Activated B cell treated with CpG ODN at 0.5 μM for 24 hours (primary cell): ENCODE data around the gene MARCHF4. TPM values are rescaled to one million over a fixed set of nuclear protein-coding genes. Genes with fewer than 3 reads are reported as not detected.
"Not testable (repeated sequence)": the region's sequence is repeated elsewhere in the genome, so short reads cannot be mapped to it uniquely, and the experiment has no call there.

Experiments
- ATAC-seq: fragments of 200-7000 bp; cut with Tn5 transposase; one replicate; pipeline ENCODE4 v1.10.0; 2021; ENCODE audit warnings: low read depth, mild to moderate bottlenecking, moderate library complexity
- CTCF ChIA-PET: fragments of 350-600 bp; sonication (Branson Sonifier 250); formaldehyde crosslinking; loops from one replicate; lab custom pipeline; 2021; ENCODE audit warnings: antibody characterized with exemption; lab: Charles Lee
- POLR2A ChIA-PET: fragments of 350-600 bp; sonication (Branson Sonifier 250); formaldehyde crosslinking; loops from one replicate; lab custom pipeline; 2021; ENCODE audit warnings: antibody characterized with exemption; lab: Charles Lee
- DNase-seq: peaks from one replicate; pipeline ENCODE4 v3.0.0; 2022
- H3K27ac Mint-ChIP-seq: one replicate; pipeline ENCODE4 v1.8.0; 2020; ENCODE audit warnings: mixed read lengths
- H3K27me3 Mint-ChIP-seq: one replicate; pipeline ENCODE4 v1.8.0; 2021; ENCODE audit warnings: mixed read lengths
- H3K36me3 Mint-ChIP-seq: one replicate; pipeline ENCODE4 v1.8.0; 2021; ENCODE audit warnings: low read depth, mixed read lengths
- H3K4me1 Mint-ChIP-seq: one replicate; pipeline ENCODE4 v1.8.0; 2021; ENCODE audit warnings: mixed read lengths
- H3K4me3 Mint-ChIP-seq: one replicate; pipeline ENCODE4 v1.8.0; 2020; ENCODE audit warnings: mild to moderate bottlenecking, mixed read lengths
- H3K9me3 Mint-ChIP-seq: one replicate; pipeline ENCODE4 v1.8.0; 2020; ENCODE audit warnings: mixed read lengths
- CTCF ChIP-seq: fragments of 200-600 bp; IDR thresholded peaks from one replicate; pipeline ENCODE4 v1.8.0; 2022; ENCODE audit warnings: antibody characterized with exemption, mild to moderate bottlenecking
- intact Hi-C: fragments of 100-400 bp; cut with micrococcal nuclease; formaldehyde crosslinking; loops from one replicate; pipeline ENCODE4 v1.15.1; 2024
- total RNA-seq: library from RNA; stranded (reverse); gene quantifications from 2 replicates; pipeline ENCODE4 v1.2.3, GENCODE V29; 2022

MARCHF4 gene
- total RNA-seq, 1 donor from 2014 or later, result not detected

GRCh38 chr2:216387262-216387661, 15.0 kb upstream of the MARCHF4 start:
- Mint-ChIP-seq H3K36me3 (no peaks in the 10 kb centered on the region), H3K27ac (no peak overlapping the region), H3K4me1 (peaks cover 5% of the 10 kb centered on the region), H3K27me3 (peaks cover 21% of the 10 kb centered on the region), H3K4me3 (no peak overlapping the region), H3K9me3 (no peaks in the 10 kb centered on the region)
- no peak for TF ChIP-seq CTCF
- no peak for ATAC-seq
- POLR2A ChIA-PET, result no interaction called here
- CTCF ChIA-PET, result no interaction called here
- DNase-seq, result no peak
- intact Hi-C loops, result no loop called here

GRCh38 chr2:216385478-216385877, 13.2 kb upstream of the MARCHF4 start:
- H3K27me3 Mint-ChIP-seq, result peaks cover 21% of the 10 kb centered on the region
- no peaks in the 10 kb centered on the region for H3K36me3 Mint-ChIP-seq
- H3K4me3 Mint-ChIP-seq, result no peak overlapping the region
- ATAC-seq (no peak), DNase-seq (no peak)
- POLR2A ChIA-PET, result no interaction called here
- intact Hi-C loops, result no loop called here
- no peaks in the 10 kb centered on the region for H3K9me3 Mint-ChIP-seq
- TF ChIP-seq CTCF, result no peak
- CTCF ChIA-PET, result no interaction called here
- H3K4me1 Mint-ChIP-seq, result peaks cover 5% of the 10 kb centered on the region
- no peak overlapping the region for H3K27ac Mint-ChIP-seq

DNA sequence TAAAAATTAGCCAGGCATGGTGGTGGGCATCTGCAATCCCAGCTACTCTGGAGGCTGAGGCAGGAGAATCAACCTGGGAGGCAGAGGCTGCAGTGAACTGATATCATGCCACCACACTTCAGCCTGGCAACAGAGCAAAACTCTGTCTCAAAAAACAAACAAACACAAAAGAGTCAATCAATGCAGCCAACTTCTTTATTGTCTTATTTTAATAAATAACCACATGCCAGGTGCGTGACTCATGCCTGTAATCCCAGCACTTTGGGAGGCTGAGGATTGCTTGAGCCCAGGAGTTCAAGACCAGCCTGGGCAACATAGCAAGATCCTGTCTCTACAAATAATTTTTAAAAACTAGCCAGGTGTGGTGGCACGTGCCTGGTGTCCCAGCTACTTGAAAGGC, 12.1 kb upstream of the MARCHF4 start:
- POLR2A ChIA-PET, H3K36me3 Mint-ChIP-seq, H3K27ac Mint-ChIP-seq, H3K4me3 Mint-ChIP-seq, DNase-seq, ATAC-seq, CTCF ChIA-PET, H3K4me1 Mint-ChIP-seq, H3K9me3 Mint-ChIP-seq, intact Hi-C loops: not testable (repeated sequence)
- H3K27me3 Mint-ChIP-seq, result peaks cover 22% of the 10 kb centered on the region

GRCh38 chr2:216379977-216380376, 7.7 kb upstream of the MARCHF4 start:
- Mint-ChIP-seq H3K4me3 (no peak overlapping the region), H3K36me3 (no peaks in the 10 kb centered on the region), H3K9me3 (no peaks in the 10 kb centered on the region), H3K4me1 (no peaks in the 10 kb centered on the region), H3K27ac (no peak overlapping the region), H3K27me3 (peaks cover 19% of the 10 kb centered on the region)
- CTCF ChIA-PET, result no interaction called here
- ATAC-seq, result no peak
- no peak for TF ChIP-seq CTCF
- intact Hi-C loops, result no loop called here
- POLR2A ChIA-PET, result no interaction called here
- DNase-seq, result no peak

DNA sequence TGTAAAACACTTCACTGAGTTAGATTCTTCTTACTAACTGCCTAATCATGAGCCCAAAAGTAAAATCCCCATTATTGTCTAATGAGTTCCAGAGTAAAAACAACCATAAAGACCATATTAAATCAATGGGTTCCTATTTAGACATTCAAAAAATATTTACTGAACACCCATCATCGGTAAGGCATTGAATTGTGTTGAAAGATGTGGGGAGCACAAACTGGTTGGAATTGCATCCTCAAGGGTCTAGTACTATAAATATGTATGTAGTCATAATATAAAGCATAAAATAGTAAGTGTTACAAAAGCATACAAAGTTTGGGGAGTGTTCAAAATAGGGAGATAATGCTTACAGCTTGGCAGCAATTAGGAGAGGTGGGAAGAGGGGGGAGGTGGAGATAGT, 3.0 kb upstream of the MARCHF4 start:
- DNase-seq (no peak), ATAC-seq (no peak)
- Mint-ChIP-seq H3K4me1 (peaks cover 12% of the 10 kb centered on the region), H3K27ac (no peak overlapping the region), H3K9me3 (no peaks in the 10 kb centered on the region), H3K36me3 (no peaks in the 10 kb centered on the region), H3K4me3 (no peak overlapping the region), H3K27me3 (peaks cover 48% of the 10 kb centered on the region)
- POLR2A ChIA-PET, result no interaction called here
- CTCF ChIA-PET, result no interaction called here
- no peak for TF ChIP-seq CTCF
- intact Hi-C loops, result no loop called here

- ChIA-PET POLR2A (no interaction called here), CTCF (no interaction called here)
- no peak for TF ChIP-seq CTCF
- Mint-ChIP-seq H3K27me3 (peaks cover 54% of the 10 kb centered on the region), H3K4me3 (no peak overlapping the region), H3K4me1 (peaks cover 12% of the 10 kb centered on the region), H3K36me3 (no peaks in the 10 kb centered on the region), H3K27ac (no peak overlapping the region), H3K9me3 (no peaks in the 10 kb centered on the region)
- ATAC-seq (no peak), DNase-seq (no peak)
- intact Hi-C loops, result no loop called here
These were observed 1.6 kb upstream of the MARCHF4 start for GRCh38 chr2:216373896-216374295.
